HG03097 (cell line): ENCODE measurements around the gene GMEB2.
A peak's percentile ranks its signal among the peaks of the same experiment; 100 is the strongest.
"Not testable (repeated sequence)": the region's sequence is repeated elsewhere in the genome, so short reads cannot be mapped to it uniquely, and the experiment has no call there.

Source experiments
- ATAC-seq: cut with Tn5 transposase; IDR thresholded peaks from one replicate; pipeline ENCODE4 v1.9.1; 2021; ENCODE audit not compliant: unreplicated experiment, low FRiP score

The GMEB2 gene

GRCh38 chr20:63657937-63658748 lies 31.2 kb upstream of the GMEB2 start, which contains the start of gene RTEL1:
TSS of gene RTEL1 (plus strand) at chr20:63658312. CDS start at chr20:63659403, 1,091 bp downstream.
- ATAC-seq, result peak; percentile 75

GRCh38 chr20:63657260-63657936 lies 30.5 kb upstream of the GMEB2 start:
- ATAC-seq, result peak; percentile 2

DNA sequence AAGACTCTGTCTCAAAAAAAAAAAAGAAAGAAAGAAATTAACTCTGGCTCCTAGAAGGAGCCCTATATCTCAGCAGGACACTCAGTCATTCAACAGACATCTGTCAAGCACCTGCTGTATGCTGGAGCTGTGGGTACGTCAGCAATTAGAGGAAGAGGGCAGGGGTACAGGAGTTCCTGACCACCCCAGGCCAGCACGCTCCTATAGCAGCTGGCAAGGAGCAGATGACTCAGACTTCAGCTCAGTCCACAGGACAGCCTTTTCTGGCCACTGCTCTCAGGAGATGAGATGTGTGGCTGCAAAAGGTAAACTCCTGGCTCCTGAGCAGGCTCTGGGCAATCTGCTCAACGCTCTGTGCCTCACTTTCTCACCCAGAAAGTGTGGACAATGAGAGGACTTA lies 29.6 kb upstream of the GMEB2 start:
- ATAC-seq, result no peak

GRCh38 chr20:63655249-63655648 lies 28.3 kb upstream of the GMEB2 start:
- no peak for ATAC-seq

GRCh38 chr20:63653974-63654668 lies 27.2 kb upstream of the GMEB2 start:
- no peak for ATAC-seq

DNA sequence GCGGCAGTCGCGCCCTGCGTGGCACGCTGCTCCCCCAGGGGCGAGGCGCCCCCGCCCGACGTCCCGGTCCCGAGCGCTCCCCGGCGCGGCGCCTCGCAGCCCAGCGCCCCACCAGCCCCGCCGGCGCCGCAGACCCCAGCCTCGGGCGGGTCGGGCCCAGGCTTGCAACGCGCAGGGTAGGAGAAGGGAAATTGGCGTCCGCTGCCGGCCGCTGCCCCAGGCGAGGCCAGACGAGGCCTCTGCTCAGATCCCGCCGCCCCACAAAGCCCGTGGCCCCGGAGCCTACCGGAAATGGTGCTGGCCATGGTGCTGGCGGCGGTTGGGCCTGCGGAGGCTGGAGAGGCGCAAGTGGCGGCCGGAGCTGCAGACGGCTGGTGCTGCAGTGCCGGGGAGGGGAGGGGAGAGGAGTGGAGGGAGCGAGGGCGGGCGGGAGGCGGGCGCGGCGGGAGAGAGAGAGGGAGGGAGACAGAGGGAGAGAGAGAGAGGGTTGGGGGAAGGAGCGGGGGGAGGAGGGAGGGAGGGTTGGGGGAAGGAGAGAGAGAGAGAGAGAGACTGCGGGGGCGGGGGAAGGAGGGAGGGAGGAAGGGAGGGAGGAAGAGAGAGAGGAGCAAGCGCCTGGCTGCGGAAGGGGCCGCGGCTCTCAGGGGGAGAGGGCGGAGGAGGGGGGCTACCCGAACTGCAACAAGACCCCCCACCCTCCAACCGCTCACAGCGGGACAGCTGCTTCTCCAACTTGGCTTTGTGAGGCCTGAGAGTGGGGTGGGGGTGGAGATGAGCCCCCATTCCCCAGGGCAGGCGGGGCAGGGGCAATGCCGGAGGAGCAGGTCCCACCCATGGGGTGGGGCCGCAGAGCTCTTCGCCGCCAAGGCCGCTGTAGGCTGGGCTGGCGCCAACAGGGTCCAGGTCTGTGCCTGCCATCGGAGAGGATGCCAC lies 26.4 kb upstream of the GMEB2 start, which contains the start of gene STMN3:
TSS of gene STMN3 (minus strand) at position 384 of the 933 bp plus-strand sequence. CDS start at position 305, 79 bp downstream.
- no peak for ATAC-seq

DNA sequence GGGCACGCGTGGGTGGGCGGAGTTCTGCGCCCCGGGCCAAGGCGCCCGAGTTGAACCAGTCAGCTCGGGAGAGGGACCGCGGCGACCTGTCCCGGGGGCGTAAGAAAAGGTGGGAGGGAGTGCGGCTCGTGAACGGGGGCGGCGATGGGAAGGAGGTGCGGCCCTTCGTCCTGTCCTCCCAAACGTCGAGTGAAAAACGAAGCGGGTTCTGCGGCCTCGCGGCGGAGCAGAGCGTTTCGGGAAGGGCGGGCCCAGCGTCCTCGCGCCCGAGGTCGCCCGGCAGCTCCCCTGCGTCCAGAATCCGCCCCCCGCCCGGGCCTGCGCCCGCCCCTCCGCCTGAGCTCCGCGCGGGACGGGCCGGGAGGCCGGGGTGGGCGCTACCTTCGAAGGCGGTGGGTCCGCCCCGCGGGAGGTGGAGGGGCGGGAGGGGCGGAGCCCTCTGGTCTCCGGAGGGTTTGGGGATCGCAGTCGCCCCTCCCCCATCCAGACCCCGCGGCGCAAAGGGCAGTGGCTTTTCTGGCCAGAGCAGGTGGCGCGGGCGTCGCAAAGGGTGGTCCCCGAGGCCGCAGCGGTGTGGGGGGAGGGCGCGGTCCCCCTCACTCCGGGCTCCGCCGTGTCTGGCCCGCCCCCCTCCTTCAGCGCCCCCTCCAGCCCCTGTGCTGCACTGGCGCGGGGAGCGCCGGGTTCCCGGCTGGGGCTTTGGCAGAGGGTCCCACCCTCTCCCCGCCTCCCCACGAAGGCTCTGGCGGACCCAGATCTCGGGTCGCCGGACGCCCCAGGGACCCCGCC lies 25.5 kb upstream of the GMEB2 start:
- no peak for ATAC-seq

DNA sequence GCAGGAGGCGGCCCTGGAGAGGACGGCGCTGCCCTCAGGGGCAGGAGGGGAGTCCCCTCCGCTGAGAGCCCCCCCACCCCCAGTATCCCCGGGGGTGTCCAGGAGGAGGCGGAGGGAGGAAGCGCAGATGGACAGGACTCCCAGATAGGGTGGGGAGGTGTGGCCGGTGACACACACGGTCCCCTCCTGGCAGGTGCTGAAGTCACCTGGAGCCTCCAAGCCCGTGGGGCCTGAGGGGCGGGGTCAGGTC lies 25.0 kb upstream of the GMEB2 start:
- no peak for ATAC-seq

GRCh38 chr20:63650486-63650885 lies 23.6 kb upstream of the GMEB2 start:
- not testable (repeated sequence) for ATAC-seq

- no peak for ATAC-seq
These were observed 22.1 kb upstream of the GMEB2 start for GRCh38 chr20:63648895-63649589.

GRCh38 chr20:63648190-63648589 lies 21.3 kb upstream of the GMEB2 start:
- ATAC-seq, result no peak

GRCh38 chr20:63645218-63645617 lies 18.3 kb upstream of the GMEB2 start:
- no peak for ATAC-seq

DNA sequence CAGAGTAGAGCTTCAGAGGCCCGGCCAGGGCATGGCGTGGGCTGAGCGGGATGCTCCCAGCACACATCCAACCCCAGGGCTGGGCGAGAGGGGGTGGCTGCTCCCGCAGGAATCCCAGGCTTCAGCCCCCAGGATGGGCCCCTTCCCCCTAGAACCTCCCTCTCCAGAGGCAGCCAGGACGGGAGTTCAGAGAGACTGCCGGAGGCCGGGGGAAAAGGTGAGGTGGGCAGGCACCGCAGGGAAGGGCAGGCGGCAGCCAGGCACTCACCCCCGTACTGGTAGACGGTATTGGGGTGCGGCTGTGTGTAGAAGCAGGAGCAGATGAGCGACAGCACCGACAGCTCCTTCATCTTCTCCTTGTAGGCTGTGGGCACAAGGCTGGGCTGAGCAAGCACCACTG lies 17.0 kb upstream of the GMEB2 start:
- no peak for ATAC-seq

DNA sequence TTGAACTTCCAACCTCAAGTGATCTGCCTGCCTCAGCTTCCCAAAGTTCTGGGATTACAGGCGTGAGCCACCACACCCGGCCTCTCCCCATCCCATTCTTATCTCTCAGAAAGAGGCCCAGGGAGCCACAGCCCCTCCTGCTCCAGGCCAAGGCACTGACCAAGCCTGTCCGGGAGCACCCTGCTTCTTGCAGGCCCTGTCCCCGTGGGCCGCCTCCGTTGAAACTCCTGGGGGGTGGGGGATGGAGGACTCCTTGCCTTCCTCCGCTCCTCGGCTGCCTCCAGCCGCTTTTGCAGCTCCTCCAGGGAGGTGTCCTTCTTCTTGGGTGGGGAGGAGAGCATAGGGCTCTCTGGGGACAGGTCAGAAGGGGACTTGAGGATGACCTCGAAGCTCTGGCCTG lies 16.6 kb upstream of the GMEB2 start:
- ATAC-seq, result no peak

DNA sequence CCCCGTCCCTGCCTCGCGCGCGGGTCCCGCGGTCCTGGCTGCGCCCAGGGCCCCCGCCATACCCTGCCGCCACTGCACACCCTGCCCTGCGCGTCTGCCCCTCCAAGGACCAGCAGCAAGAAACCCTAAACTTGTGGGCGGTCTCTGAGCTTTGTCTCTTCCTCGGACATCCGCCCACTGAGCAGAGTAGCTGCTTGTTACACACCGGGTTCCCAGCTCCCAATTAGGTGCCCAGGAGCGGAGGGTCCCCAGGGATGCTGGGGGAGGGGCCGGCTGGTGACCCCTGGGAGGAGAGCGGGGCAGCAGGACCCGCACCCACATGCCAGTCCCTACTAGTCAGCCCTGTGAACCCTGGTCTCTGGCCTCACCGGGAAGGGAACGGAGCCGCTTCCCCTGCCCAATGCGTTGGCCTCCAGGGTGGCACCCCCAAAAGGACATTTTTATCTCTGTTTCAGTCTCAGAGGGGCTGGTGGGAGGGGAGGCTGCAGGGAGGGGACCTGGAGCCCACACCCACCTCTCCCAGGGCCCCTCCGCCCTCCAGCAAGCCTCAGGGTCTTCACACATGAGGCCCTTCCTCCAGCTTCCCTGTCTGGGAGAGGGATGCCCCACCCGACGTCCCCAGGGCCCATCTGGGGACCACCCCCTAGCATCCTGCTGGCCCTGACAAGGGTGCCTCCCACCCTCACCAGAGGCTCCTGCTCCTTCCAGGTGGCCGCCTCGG lies 15.8 kb upstream of the GMEB2 start:
- ATAC-seq, result no peak

GRCh38 chr20:63641792-63642523 lies 15.1 kb upstream of the GMEB2 start:
- peak; percentile 51 for ATAC-seq

DNA sequence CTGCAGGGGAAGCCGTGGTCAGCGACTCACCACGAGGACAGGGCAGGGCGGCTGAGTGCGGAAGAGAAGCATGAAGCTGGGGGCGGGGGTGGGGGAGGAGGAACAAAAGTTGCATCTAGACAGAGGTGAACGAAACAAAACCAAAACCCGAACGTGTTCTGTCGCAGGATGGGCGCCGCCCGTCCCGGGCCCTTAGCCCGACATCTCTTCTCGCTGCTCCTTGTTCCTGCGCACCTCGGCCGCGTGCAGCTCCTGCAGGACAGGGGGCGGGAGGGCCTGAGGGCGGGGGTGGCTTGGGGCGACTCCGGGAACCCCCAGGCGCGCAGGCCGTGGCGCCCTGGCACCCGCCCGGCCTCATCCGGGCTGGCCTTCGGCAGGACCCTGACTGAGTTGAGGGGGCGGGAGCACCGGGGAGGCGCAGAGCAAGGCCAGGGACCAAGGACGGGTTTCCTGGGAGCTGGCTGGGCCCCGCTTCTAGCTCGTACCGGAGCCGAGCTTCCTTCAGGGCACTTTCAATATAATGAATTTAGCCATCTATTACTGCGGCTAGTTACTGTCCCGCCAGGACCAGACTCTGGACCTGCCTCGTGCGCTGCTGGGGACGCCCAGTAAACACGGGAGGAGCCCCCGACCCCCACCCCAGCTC lies 14.4 kb upstream of the GMEB2 start:
- ATAC-seq, result peak; percentile 15
